Measurements from ENCODE around the gene PDHX.

The PDHX gene

GRCh38 chr11:34986883-34987520, 70.6 kb downstream of the PDHX start:
- H3K9me3 ChIP-seq (ENCODE audit: control insufficient read depth in 1 of 2, low read length in 2 of 2), result no peaks in the 10 kb centered on the region
- no peak overlapping the region for H3K4me3 ChIP-seq (ENCODE audit: low read depth in 1 of 2, low read length in 2 of 2)
- no peak overlapping the region for H3K27ac ChIP-seq (ENCODE audit: low read depth, low read length)
- H3K9ac ChIP-seq (ENCODE audit: low read depth in 1 of 2, low read length in 2 of 2), result no peak overlapping the region
- peaks cover 3 to 19% of the 10 kb centered on the region in 2 donors for H3K36me3 ChIP-seq (ENCODE audit: control insufficient read depth in 1 of 2, insufficient read depth in 2 of 2, low read length in 2 of 2)
- H3K4me1 ChIP-seq (ENCODE audit: control insufficient read depth in 1 of 2, insufficient read depth in 2 of 2, low read length in 2 of 2), result no peaks in the 10 kb centered on the region
- H3K27me3 ChIP-seq (ENCODE audit: control insufficient read depth in 1 of 2, insufficient read depth in 2 of 2, low read length in 2 of 2), result no peaks in the 10 kb centered on the region

DNA sequence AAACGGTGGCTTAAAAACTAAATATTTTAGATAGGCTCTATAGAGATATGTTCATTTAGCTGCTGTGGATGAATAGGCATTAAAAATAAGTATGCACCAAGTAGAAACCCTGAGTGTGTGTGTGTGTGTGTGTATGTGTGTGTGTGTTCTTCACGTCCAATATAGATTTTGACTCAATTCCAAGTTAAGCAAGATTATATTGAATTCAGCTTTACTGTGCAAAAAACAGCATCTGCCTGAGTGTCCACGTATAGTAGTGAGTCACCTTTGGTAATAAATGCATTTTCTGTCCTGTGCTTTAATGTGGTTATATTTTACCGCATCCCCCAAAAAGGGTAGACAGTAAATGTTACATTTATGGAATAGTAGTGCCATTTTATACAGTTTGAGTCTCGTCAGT, 71.2 kb downstream of the PDHX start:
- H3K9ac ChIP-seq (ENCODE audit: low read depth in 1 of 2, low read length in 2 of 2), result no peak overlapping the region
- H3K9me3 ChIP-seq (ENCODE audit: control insufficient read depth in 1 of 2, low read length in 2 of 2), result no peaks in the 10 kb centered on the region
- no peaks in the 10 kb centered on the region for H3K27me3 ChIP-seq (ENCODE audit: control insufficient read depth in 1 of 2, insufficient read depth in 2 of 2, low read length in 2 of 2)
- H3K27ac ChIP-seq (ENCODE audit: low read depth, low read length), result no peak overlapping the region
- no peaks in the 10 kb centered on the region for H3K4me1 ChIP-seq (ENCODE audit: control insufficient read depth in 1 of 2, insufficient read depth in 2 of 2, low read length in 2 of 2)
- H3K4me3 ChIP-seq (ENCODE audit: low read depth in 1 of 2, low read length in 2 of 2), result no peak overlapping the region
- H3K36me3 ChIP-seq (ENCODE audit: control insufficient read depth in 1 of 2, insufficient read depth in 2 of 2, low read length in 2 of 2), result peaks cover 3 to 19% of the 10 kb centered on the region in 2 donors

DNA sequence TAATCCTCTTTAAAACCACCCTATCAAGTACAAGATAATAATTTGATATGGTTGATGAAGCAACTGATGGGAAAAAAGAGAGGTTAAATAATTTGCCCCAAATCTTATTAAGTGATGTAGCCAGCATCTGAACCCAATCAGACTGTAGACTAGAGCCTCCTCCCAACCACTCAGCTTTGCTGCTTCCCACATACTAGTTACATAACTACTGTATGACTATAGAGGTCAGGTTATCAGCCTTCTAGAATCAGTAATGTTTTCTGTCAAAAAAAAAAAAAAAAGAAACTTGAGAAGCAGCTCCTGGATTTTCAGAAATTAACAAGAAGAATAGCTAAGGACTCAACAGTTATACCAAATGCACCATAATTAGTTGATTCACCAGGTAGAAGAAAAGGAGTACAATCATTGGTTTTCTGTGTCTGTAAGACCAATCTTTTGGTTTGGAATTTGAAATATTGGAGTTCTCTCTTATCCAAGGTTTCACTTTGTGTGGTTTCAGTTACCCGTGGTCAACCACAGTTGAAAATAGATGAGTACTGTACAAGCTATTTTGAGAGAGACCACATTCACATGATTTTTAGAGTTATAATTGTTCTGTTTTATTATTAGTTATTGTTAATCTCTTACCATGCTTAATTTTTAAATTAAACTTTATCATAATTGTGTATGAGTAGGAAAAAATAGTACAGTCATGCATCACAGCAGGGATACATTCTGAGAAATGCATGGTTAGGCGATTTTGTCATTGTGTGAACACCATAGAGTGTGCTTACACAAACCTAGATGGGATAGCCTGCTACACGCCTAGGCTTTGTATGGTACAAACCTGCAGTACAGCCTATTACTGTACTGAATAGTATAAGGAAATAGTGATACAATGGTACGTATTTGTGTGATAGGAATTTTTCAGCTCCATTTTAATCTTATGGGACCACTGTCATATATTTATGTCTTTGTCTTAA, 72.2 kb downstream of the PDHX start:
- H3K27me3 ChIP-seq (ENCODE audit: control insufficient read depth in 1 of 2, insufficient read depth in 2 of 2, low read length in 2 of 2), result no peaks in the 10 kb centered on the region
- no peak overlapping the region for H3K4me3 ChIP-seq (ENCODE audit: low read depth in 1 of 2, low read length in 2 of 2)
- no peaks in the 10 kb centered on the region for H3K4me1 ChIP-seq (ENCODE audit: control insufficient read depth in 1 of 2, insufficient read depth in 2 of 2, low read length in 2 of 2)
- H3K9me3 ChIP-seq (ENCODE audit: control insufficient read depth in 1 of 2, low read length in 2 of 2), result no peaks in the 10 kb centered on the region
- no peak overlapping the region for H3K27ac ChIP-seq (ENCODE audit: low read depth, low read length)
- no peak overlapping the region for H3K9ac ChIP-seq (ENCODE audit: low read depth in 1 of 2, low read length in 2 of 2)
- H3K36me3 ChIP-seq (ENCODE audit: control insufficient read depth in 1 of 2, insufficient read depth in 2 of 2, low read length in 2 of 2), result peaks cover 3 to 19% of the 10 kb centered on the region in 2 donors

- peaks cover 0 to 17% of the 10 kb centered on the region in 2 donors for H3K36me3 ChIP-seq (ENCODE audit: control insufficient read depth in 1 of 2, insufficient read depth in 2 of 2, low read length in 2 of 2)
- no peak overlapping the region for H3K27ac ChIP-seq (ENCODE audit: low read depth, low read length)
- H3K27me3 ChIP-seq (ENCODE audit: control insufficient read depth in 1 of 2, insufficient read depth in 2 of 2, low read length in 2 of 2), result no peaks in the 10 kb centered on the region
- no peaks in the 10 kb centered on the region for H3K9me3 ChIP-seq (ENCODE audit: control insufficient read depth in 1 of 2, low read length in 2 of 2)
- no peaks in the 10 kb centered on the region for H3K4me1 ChIP-seq (ENCODE audit: control insufficient read depth in 1 of 2, insufficient read depth in 2 of 2, low read length in 2 of 2)
- no peak overlapping the region for H3K4me3 ChIP-seq (ENCODE audit: low read depth in 1 of 2, low read length in 2 of 2)
- no peak overlapping the region for H3K9ac ChIP-seq (ENCODE audit: low read depth in 1 of 2, low read length in 2 of 2)
Measured at GRCh38 chr11:34990916-34991315, 74.5 kb downstream of the PDHX start.

DNA sequence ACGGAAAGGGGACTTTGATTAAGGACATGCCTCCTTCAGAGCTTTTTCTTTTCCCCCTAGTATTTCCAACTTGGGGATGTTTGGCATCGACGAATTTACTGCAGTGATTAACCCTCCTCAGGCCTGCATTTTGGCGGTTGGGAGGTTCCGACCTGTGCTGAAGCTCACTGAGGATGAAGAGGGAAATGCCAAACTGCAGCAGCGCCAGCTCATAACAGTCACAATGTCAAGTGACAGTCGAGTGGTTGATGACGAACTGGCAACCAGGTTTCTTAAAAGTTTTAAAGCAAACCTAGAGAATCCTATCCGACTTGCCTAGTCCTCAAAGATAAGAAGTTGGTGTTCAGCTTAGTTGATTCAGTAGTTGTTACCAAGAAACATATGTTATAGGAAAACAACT, 78.4 kb downstream of the PDHX start:
- Histone ChIP-seq H3K4me1 (ENCODE audit: control insufficient read depth in 1 of 2, insufficient read depth in 2 of 2, low read length in 2 of 2) (peaks cover 12 to 16% of the 10 kb centered on the region in 2 donors), H3K9ac (ENCODE audit: low read depth in 1 of 2, low read length in 2 of 2) (no peak overlapping the region), H3K27ac (ENCODE audit: low read depth, low read length) (no peak overlapping the region), H3K27me3 (ENCODE audit: control insufficient read depth in 1 of 2, insufficient read depth in 2 of 2, low read length in 2 of 2) (no peaks in the 10 kb centered on the region), H3K9me3 (ENCODE audit: control insufficient read depth in 1 of 2, low read length in 2 of 2) (no peaks in the 10 kb centered on the region), H3K36me3 (ENCODE audit: control insufficient read depth in 1 of 2, insufficient read depth in 2 of 2, low read length in 2 of 2) (peaks cover 0 to 7% of the 10 kb centered on the region in 2 donors), H3K4me3 (ENCODE audit: low read depth in 1 of 2, low read length in 2 of 2) (no peak overlapping the region)

DNA sequence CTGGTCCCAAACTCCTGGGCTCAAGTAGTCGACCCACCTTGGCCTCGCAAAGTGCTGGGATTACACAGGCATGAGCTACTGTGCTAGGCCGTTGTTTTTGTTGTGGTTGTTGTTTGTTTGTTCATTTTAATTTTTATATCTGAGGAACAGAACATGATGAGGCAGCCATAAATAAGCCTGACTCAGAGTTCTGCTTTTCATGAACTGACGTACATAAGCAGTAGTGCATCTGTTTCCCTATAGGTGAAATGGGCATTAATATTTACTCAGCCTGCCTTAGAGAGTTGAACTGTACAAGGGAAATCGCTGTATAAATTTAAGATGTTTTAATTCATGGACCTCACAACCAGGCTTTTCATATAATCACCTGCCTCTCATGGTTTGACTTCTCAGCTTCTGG, 80.5 kb downstream of the PDHX start:
- peaks cover 12 to 16% of the 10 kb centered on the region in 2 donors for H3K4me1 ChIP-seq (ENCODE audit: control insufficient read depth in 1 of 2, insufficient read depth in 2 of 2, low read length in 2 of 2)

GRCh38 chr11:34997952-34998528, 81.6 kb downstream of the PDHX start:
- H3K36me3 ChIP-seq (ENCODE audit: control insufficient read depth in 1 of 2, insufficient read depth in 2 of 2, low read length in 2 of 2), result peaks cover 0 to 5% of the 10 kb centered on the region in 2 donors
- H3K4me3 ChIP-seq (ENCODE audit: low read depth in 1 of 2, low read length in 2 of 2), result no peak overlapping the region
- H3K27me3 ChIP-seq (ENCODE audit: control insufficient read depth in 1 of 2, insufficient read depth in 2 of 2, low read length in 2 of 2), result no peaks in the 10 kb centered on the region
- H3K9ac ChIP-seq (ENCODE audit: low read depth in 1 of 2, low read length in 2 of 2), result no peak overlapping the region
- no peaks in the 10 kb centered on the region for H3K9me3 ChIP-seq (ENCODE audit: control insufficient read depth in 1 of 2, low read length in 2 of 2)
- peaks cover 12 to 16% of the 10 kb centered on the region in 2 donors for H3K4me1 ChIP-seq (ENCODE audit: control insufficient read depth in 1 of 2, insufficient read depth in 2 of 2, low read length in 2 of 2)
- H3K27ac ChIP-seq (ENCODE audit: low read depth, low read length), result no peak overlapping the region

More for the DNA sequence above, 80.5 kb downstream of the PDHX start:
- no peak overlapping the region for H3K9ac ChIP-seq (ENCODE audit: low read depth in 1 of 2, low read length in 2 of 2)
- H3K36me3 ChIP-seq (ENCODE audit: control insufficient read depth in 1 of 2, insufficient read depth in 2 of 2, low read length in 2 of 2), result peaks cover 0 to 5% of the 10 kb centered on the region in 2 donors
- H3K27ac ChIP-seq (ENCODE audit: low read depth, low read length), result no peak overlapping the region
- no peak overlapping the region for H3K4me3 ChIP-seq (ENCODE audit: low read depth in 1 of 2, low read length in 2 of 2)
- no peaks in the 10 kb centered on the region for H3K9me3 ChIP-seq (ENCODE audit: control insufficient read depth in 1 of 2, low read length in 2 of 2)
- no peaks in the 10 kb centered on the region for H3K27me3 ChIP-seq (ENCODE audit: control insufficient read depth in 1 of 2, insufficient read depth in 2 of 2, low read length in 2 of 2)

DNA sequence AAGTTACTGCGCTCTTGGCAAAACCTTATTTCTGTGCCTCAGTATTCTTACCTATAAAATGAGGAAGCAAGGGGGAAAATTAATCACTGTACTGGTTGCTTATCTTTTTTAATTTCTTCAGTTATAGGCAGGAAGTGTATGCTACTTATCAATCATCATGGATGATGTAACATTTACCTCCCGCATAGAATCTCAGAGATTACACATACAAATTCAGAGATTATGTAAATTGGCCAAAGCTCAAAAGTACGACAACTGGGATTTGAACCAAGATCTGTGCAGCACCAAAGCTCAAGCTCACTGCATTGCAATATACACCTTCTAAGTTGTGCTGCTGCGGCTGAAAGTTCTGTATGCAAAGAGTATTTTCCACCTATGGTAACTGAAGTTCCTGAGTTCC, 83.0 kb downstream of the PDHX start:
- peaks cover 12 to 16% of the 10 kb centered on the region in 2 donors for H3K4me1 ChIP-seq (ENCODE audit: control insufficient read depth in 1 of 2, insufficient read depth in 2 of 2, low read length in 2 of 2)
- no peaks in the 10 kb centered on the region for H3K27me3 ChIP-seq (ENCODE audit: control insufficient read depth in 1 of 2, insufficient read depth in 2 of 2, low read length in 2 of 2)
- H3K4me3 ChIP-seq (ENCODE audit: low read depth in 1 of 2, low read length in 2 of 2), result no peak overlapping the region
- no peak overlapping the region for H3K9ac ChIP-seq (ENCODE audit: low read depth in 1 of 2, low read length in 2 of 2)
- H3K27ac ChIP-seq (ENCODE audit: low read depth, low read length), result no peak overlapping the region
- H3K9me3 ChIP-seq (ENCODE audit: control insufficient read depth in 1 of 2, low read length in 2 of 2), result no peaks in the 10 kb centered on the region
- H3K36me3 ChIP-seq (ENCODE audit: control insufficient read depth in 1 of 2, insufficient read depth in 2 of 2, low read length in 2 of 2), result no peaks in the 10 kb centered on the region

DNA sequence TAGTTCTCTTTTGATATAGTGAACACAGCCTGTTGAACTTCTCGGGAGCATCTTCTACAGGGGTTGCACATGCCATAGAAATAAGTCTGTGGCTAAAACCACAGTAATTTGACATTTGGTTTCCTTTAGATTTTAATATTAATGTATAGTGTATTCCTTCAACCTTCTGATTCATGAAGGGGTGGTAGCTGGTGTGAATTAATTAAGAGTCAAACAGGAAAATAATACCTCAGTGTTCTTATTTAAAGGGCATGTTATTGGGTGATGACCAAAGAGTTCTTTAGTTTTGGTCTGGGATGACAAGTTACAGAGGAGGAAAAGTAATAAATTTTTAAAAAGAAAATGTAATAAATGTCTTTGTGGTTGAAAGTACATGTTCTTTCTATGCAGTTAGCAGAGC, 86.8 kb downstream of the PDHX start:
- no peaks in the 10 kb centered on the region for H3K27me3 ChIP-seq (ENCODE audit: control insufficient read depth in 1 of 2, insufficient read depth in 2 of 2, low read length in 2 of 2)
- no peaks in the 10 kb centered on the region for H3K9me3 ChIP-seq (ENCODE audit: control insufficient read depth in 1 of 2, low read length in 2 of 2)
- H3K4me1 ChIP-seq (ENCODE audit: control insufficient read depth in 1 of 2, insufficient read depth in 2 of 2, low read length in 2 of 2), result peaks cover 21 to 41% of the 10 kb centered on the region in 2 donors
- H3K36me3 ChIP-seq (ENCODE audit: control insufficient read depth in 1 of 2, insufficient read depth in 2 of 2, low read length in 2 of 2), result no peaks in the 10 kb centered on the region
- H3K27ac ChIP-seq (ENCODE audit: low read depth, low read length), result no peak overlapping the region
- H3K9ac ChIP-seq (ENCODE audit: low read depth in 1 of 2, low read length in 2 of 2), result no peak overlapping the region
- no peak overlapping the region for H3K4me3 ChIP-seq (ENCODE audit: low read depth in 1 of 2, low read length in 2 of 2)

- Histone ChIP-seq H3K4me3 (ENCODE audit: low read depth in 1 of 2, low read length in 2 of 2) (no peak overlapping the region), H3K36me3 (ENCODE audit: control insufficient read depth in 1 of 2, insufficient read depth in 2 of 2, low read length in 2 of 2) (no peaks in the 10 kb centered on the region), H3K4me1 (ENCODE audit: control insufficient read depth in 1 of 2, insufficient read depth in 2 of 2, low read length in 2 of 2) (peaks cover 23 to 41% of the 10 kb centered on the region in 2 donors), H3K27ac (ENCODE audit: low read depth, low read length) (no peak overlapping the region), H3K27me3 (ENCODE audit: control insufficient read depth in 1 of 2, insufficient read depth in 2 of 2, low read length in 2 of 2) (no peaks in the 10 kb centered on the region), H3K9ac (ENCODE audit: low read depth in 1 of 2, low read length in 2 of 2) (no peak overlapping the region), H3K9me3 (ENCODE audit: control insufficient read depth in 1 of 2, low read length in 2 of 2) (no peaks in the 10 kb centered on the region)
Measured at GRCh38 chr11:35003658-35004057, 87.2 kb downstream of the PDHX start.

All from duodenal mucosa (tissue), 2 donors.